Measurements from ENCODE around the gene COPA.

DNA sequence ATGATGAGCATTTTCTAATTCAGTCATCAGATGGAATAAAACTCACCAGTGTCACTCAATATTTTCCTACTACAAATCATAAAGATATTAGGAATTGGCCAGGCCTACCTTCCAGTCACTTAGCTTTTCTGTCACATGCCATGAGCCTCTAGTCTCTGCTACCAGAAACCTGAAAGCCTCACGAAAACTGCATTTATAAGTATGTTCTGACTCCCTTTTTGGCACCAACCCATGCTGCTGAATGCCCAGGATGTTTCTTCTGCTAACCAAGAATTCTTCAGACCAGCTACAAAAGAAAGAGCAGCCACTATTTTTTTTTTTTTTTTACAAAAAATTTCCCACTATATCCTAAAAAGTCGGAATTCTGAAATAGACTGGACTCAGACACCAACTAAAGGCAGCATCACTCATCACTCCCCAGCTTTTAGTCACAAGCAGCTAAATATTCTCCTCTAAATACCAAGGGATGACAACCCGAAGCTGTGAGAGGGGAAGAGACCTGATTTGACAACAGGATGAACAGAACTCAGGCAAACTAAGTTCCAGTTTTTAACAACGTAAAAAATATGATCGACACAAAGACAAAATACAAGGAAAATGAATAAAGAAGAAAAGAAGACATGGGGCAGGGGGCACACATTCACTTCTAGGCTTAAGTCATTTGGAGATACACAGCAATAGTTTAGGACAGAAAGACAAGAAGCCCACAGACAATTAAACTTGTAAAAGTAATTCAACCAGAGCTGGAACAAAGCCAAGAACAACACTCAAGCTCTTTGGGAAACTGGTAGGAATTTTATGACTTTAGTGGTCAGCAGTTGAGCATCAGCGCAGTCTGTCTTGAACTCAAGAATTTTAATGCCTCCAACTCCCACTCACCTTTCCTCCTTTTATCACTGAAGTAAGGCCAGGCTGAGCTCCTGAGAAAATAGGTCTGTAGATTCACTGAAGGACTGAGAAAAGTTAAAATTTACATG is 82.4 kb downstream of the COPA start:
- TF ChIP-seq TAF1 (IDR thresholded peaks at IDR 0.05; ENCODE audit: low read depth, low read length) (no peak), POLR2AphosphoS5 (IDR thresholded peaks at IDR 0.05; ENCODE audit: low read depth, low read length) (no peak), PAX5 (IDR thresholded peaks at IDR 0.05; ENCODE audit: insufficient read depth, low read length, severe bottlenecking) (no peak)
